Fibroblast of lung (primary cell): ENCODE results near the gene PCF11. TPM values are rescaled to one million over a fixed set of nuclear protein-coding genes. Genes with fewer than 3 reads are reported as not detected.

ENCODE experiments used
- DNase-seq, 2 donors: peaks; one replicate each; pipeline versions ENCODE4 v3.0.0 to v3.0.0-alpha.2; 2010; ENCODE audit warnings: low read depth in 2 of 2
- H2AFZ ChIP-seq: 2 replicates; pipeline ENCODE4 v1.5.1; 2012; ENCODE audit warnings: low read length, control low read depth, inconsistent platforms
- H3K27ac ChIP-seq: 2 replicates; pipeline ENCODE4 v1.5.1; 2011; ENCODE audit warnings: low read length, control low read depth; ENCODE audit not compliant: insufficient read depth
- H3K27me3 ChIP-seq: 2 replicates; pipeline ENCODE4 v1.5.1; 2011; ENCODE audit warnings: mild to moderate bottlenecking, low read length; ENCODE audit not compliant: control insufficient read depth, insufficient read depth
- H3K36me3 ChIP-seq: 2 replicates; pipeline ENCODE4 v1.5.1; 2011; ENCODE audit warnings: low read length; ENCODE audit not compliant: control insufficient read depth, insufficient read depth
- H3K4me1 ChIP-seq: 2 replicates; pipeline ENCODE4 v1.5.1; 2011; ENCODE audit warnings: low read length; ENCODE audit not compliant: control insufficient read depth, insufficient read depth; ENCODE audit errors: extremely low read depth
- H3K4me2 ChIP-seq: 2 replicates; pipeline ENCODE4 v1.5.1; 2011; ENCODE audit warnings: low read length, control low read depth; ENCODE audit not compliant: insufficient read depth; ENCODE audit errors: extremely low read depth
- H3K4me3 ChIP-seq, 4 experiments: fragments of 200-600 bp in 1 of 4; sonication (generic) in 1 of 4; replicated peaks in 1 of 4; 2 replicates each; pipeline ENCODE4 v1.5.1; 2011 to 2016; ENCODE audit warnings: low read length in 4 of 4, low read depth in 3 of 4, mild to moderate bottlenecking in 3 of 4, control low read depth in 2 of 4, inconsistent platforms in 1 of 4, mixed read lengths in 1 of 4; ENCODE audit not compliant: insufficient read depth in 1 of 4; ENCODE audit errors: control extremely low read depth in 1 of 4
- H3K79me2 ChIP-seq: 2 replicates; pipeline ENCODE4 v1.5.1; 2012; ENCODE audit warnings: mild to moderate bottlenecking, low read length, inconsistent platforms; ENCODE audit not compliant: control insufficient read depth, insufficient read depth
- H3K9ac ChIP-seq: 2 replicates; pipeline ENCODE4 v1.5.1; 2011; ENCODE audit warnings: mild to moderate bottlenecking, low read length, control low read depth; ENCODE audit not compliant: insufficient read depth
- H3K9me3 ChIP-seq: 2 replicates; pipeline ENCODE4 v1.5.1; 2012; ENCODE audit warnings: low read depth, low read length; ENCODE audit not compliant: control insufficient read depth, insufficient read depth
- H4K20me1 ChIP-seq: 2 replicates; pipeline ENCODE4 v1.5.1; 2011; ENCODE audit warnings: low read length; ENCODE audit not compliant: control insufficient read depth, insufficient read depth; ENCODE audit errors: extremely low read depth
- EZH2 ChIP-seq: IDR thresholded peaks from 2 replicates; pipeline ENCODE4 v1.5.1; 2012; ENCODE audit warnings: low read length, control low read depth, mild to moderate bottlenecking; ENCODE audit errors: missing control alignments
- polyA plus RNA-seq, 2 donors: library from polyadenylated mRNA; depleted of rRNA in 1 of 2; stranded (reverse) in 1 of 2; unstranded in 1 of 2; fragments of >200 nt; gene quantifications; 2 replicates each; pipeline ENCODE4 v1.2.1, GENCODE V29; 2011 to 2012; ENCODE audit warnings: missing spikeins in 1 of 2
- total RNA-seq: library from RNA; depleted of rRNA; stranded (reverse); fragments of >200 nt; gene quantifications from 2 replicates; pipeline ENCODE4 v1.2.1, GENCODE V29; 2014
- TF ChIP-seq, protein P1 (sequence below), 2 donors: IDR thresholded peaks in 1 of 2; conservative IDR thresholded peaks in 1 of 2; 1 replicate in 1 of 2; 2 replicates in 1 of 2; pipeline ENCODE4 v1.5.1; 2011 to 2012; ENCODE audit warnings: low read length in 2 of 2, control low read depth in 1 of 2, inconsistent platforms in 1 of 2, low read depth in 1 of 2, mild to moderate bottlenecking in 1 of 2

The PCF11 gene
- total and polyA plus RNA-seq, 2 donors (not counting 1 experiment from before 2014, with no cell fraction given): 26.6 to 44.8 TPM

- Histone ChIP-seq H4K20me1 (no peaks in the 10 kb centered on the region), H3K36me3 (no peaks in the 10 kb centered on the region), H3K4me2 (no peak overlapping the region), H3K27ac (no peak overlapping the region), H3K79me2 (no peaks in the 10 kb centered on the region), H2AFZ (no peak overlapping the region), H3K9ac (no peak overlapping the region), H3K27me3 (no peaks in the 10 kb centered on the region), H3K9me3 (no peaks in the 10 kb centered on the region), H3K4me1 (no peaks in the 10 kb centered on the region), H3K4me3 (no peak overlapping the region)
- TF ChIP-seq, protein P1, sequence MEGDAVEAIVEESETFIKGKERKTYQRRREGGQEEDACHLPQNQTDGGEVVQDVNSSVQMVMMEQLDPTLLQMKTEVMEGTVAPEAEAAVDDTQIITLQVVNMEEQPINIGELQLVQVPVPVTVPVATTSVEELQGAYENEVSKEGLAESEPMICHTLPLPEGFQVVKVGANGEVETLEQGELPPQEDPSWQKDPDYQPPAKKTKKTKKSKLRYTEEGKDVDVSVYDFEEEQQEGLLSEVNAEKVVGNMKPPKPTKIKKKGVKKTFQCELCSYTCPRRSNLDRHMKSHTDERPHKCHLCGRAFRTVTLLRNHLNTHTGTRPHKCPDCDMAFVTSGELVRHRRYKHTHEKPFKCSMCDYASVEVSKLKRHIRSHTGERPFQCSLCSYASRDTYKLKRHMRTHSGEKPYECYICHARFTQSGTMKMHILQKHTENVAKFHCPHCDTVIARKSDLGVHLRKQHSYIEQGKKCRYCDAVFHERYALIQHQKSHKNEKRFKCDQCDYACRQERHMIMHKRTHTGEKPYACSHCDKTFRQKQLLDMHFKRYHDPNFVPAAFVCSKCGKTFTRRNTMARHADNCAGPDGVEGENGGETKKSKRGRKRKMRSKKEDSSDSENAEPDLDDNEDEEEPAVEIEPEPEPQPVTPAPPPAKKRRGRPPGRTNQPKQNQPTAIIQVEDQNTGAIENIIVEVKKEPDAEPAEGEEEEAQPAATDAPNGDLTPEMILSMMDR (conservative IDR thresholded peaks at IDR 0.05 in 1 of 2, IDR thresholded peaks at IDR 0.05 in 1 of 2; ENCODE audit: low read depth in 1 of 2, low read length in 2 of 2): no peak
- no peak for DNase-seq
Observed at GRCh38 chr11:83150450-83150849, 6.5 kb upstream of the PCF11 start.

- Histone ChIP-seq H3K36me3 (no peaks in the 10 kb centered on the region), H3K79me2 (no peaks in the 10 kb centered on the region), H3K9me3 (no peaks in the 10 kb centered on the region), H3K9ac (no peak overlapping the region), H2AFZ (no peak overlapping the region), H3K4me3 (no peak overlapping the region), H3K27me3 (no peaks in the 10 kb centered on the region), H3K27ac (no peak overlapping the region), H3K4me1 (no peaks in the 10 kb centered on the region), H4K20me1 (no peaks in the 10 kb centered on the region), H3K4me2 (no peak overlapping the region)
- TF ChIP-seq, protein P1 (conservative IDR thresholded peaks at IDR 0.05 in 1 of 2, IDR thresholded peaks at IDR 0.05 in 1 of 2; ENCODE audit: low read depth in 1 of 2, low read length in 2 of 2): no peak
- TF ChIP-seq EZH2: no peak
- DNase-seq: no peak
Observed at GRCh38 chr11:83151274-83151977, 5.5 kb upstream of the PCF11 start.

DNA sequence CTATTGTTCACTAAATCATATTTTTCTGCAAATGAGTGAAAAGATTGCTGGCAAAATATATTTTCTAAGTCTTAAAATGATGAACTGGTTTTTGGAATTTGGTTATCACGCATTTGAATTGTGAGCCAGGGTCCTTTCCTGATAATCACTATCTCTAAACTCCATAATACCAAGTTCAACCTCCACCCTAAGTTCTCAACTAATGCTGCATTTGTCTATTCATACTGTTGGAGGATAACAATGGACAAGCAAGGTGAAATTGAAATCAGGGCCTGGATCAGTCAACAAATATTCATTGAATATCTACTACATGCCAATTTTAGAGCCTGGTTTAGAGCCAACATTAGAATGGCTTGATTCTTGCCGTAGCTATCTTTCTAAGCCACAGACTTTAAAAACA, 4.7 kb upstream of the PCF11 start:
- TF ChIP-seq, protein P1 (conservative IDR thresholded peaks at IDR 0.05 in 1 of 2, IDR thresholded peaks at IDR 0.05 in 1 of 2; ENCODE audit: low read depth in 1 of 2, low read length in 2 of 2): no peak
- TF ChIP-seq EZH2: no peak
- no peak overlapping the region for H3K9ac ChIP-seq

More for the DNA sequence above, 4.7 kb upstream of the PCF11 start:
- no peak overlapping the region for H3K4me2 ChIP-seq
- no peak overlapping the region for H2AFZ ChIP-seq
- DNase-seq: no peak
- H4K20me1 ChIP-seq: no peaks in the 10 kb centered on the region
- peaks cover 3% of the 10 kb centered on the region for H3K79me2 ChIP-seq
- no peaks in the 10 kb centered on the region for H3K36me3 ChIP-seq
- no peak overlapping the region for H3K27ac ChIP-seq
- H3K4me1 ChIP-seq: no peaks in the 10 kb centered on the region
- H3K9me3 ChIP-seq: no peaks in the 10 kb centered on the region
- H3K4me3 ChIP-seq: no peak overlapping the region
- H3K27me3 ChIP-seq: no peaks in the 10 kb centered on the region
